ENCODE data around the gene GALNT10.

The GALNT10 gene

GRCh38 chr5:154203798-154204578 lies 13.5 kb downstream of the GALNT10 start:
- DNase-seq (ENCODE audit: low spot score), result no peak

DNA sequence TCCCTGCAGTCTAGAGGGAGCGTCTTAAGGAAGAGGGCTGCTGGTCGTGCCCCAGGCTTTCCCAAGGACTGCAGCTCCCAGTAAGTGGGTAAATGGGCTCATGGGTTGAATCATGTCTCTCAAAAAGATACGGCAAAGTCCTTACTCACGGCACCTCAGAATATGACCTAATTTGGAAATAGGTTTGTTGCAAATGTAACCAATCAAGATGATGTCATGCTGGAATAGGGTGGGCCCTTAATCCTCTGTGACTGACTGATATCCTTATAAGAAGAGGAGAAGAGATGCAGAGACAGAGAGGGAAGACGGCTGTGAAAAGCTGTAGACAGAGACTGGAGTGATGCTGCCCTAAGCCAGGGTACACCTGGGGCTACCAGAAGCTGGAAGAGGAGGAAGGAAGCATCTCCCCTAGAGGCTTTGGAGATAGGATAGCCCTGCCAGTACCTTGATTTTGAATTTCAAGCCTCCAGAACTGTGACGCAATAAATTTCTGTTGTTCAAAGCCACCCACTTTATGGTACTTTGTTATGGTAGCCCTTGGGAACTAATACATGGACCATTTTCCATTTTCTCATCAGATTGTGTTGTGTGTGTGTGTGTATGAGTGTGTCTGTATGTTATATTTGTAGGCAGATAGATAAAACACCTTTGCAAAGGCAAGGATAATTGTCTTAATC lies 15.0 kb downstream of the GALNT10 start:
- DNase-seq (ENCODE audit: low spot score), result no peak

DNA sequence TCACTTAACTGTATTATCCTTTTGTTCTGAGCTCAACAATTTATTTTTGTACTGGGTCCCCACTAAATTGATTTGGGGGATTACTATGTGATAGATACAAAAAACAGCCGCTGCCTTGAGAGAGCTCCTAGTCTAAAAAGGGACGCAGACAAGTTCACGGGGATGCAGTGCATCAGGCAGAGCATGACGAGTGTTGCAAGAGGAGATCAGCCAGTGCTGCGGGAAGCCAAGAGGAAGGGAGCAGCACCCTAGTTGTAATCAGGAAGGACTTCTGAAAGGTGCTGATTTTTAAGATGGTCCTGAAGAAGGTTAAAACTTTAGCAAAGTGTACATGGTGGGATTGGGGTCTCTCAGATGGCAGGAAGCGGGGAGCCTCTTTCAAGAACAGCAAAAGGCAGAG lies 15.8 kb downstream of the GALNT10 start:
- DNase-seq (ENCODE audit: low spot score), result no peak

GRCh38 chr5:154207204-154207603 lies 16.7 kb downstream of the GALNT10 start:
- DNase-seq (ENCODE audit: low spot score), result no peak

GRCh38 chr5:154209591-154210081 lies 19.1 kb downstream of the GALNT10 start:
- DNase-seq (ENCODE audit: low spot score), result no peak

DNA sequence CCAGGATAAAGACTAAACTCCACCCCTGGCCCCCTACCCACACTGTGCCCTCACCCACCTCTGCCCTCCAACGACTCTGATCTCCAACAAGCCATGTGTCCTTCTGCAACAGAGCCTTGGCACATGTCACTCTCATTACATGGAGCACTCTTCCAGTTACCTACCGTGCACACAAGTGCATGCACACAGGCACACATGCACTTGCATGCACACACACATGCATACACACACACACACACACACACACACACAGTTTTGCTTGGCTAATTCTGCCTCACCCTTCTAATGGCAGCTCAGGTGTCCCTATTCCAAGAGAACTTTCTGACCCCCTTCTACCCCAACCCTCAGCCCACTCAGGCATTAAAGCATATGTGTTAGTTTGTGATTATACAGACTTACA lies 19.6 kb downstream of the GALNT10 start:
- no peak for DNase-seq (ENCODE audit: low spot score)

- no peak for DNase-seq (ENCODE audit: low spot score)
Measured at GRCh38 chr5:154211641-154212390, 21.3 kb downstream of the GALNT10 start.

GRCh38 chr5:154213592-154213991 lies 23.1 kb downstream of the GALNT10 start:
- no peak for DNase-seq (ENCODE audit: low spot score)

- no peak for DNase-seq (ENCODE audit: low spot score)
Measured at GRCh38 chr5:154214371-154215106, 24.0 kb downstream of the GALNT10 start.

- no peak for DNase-seq (ENCODE audit: low spot score)
Measured at GRCh38 chr5:154215571-154216325, 25.2 kb downstream of the GALNT10 start.

DNA sequence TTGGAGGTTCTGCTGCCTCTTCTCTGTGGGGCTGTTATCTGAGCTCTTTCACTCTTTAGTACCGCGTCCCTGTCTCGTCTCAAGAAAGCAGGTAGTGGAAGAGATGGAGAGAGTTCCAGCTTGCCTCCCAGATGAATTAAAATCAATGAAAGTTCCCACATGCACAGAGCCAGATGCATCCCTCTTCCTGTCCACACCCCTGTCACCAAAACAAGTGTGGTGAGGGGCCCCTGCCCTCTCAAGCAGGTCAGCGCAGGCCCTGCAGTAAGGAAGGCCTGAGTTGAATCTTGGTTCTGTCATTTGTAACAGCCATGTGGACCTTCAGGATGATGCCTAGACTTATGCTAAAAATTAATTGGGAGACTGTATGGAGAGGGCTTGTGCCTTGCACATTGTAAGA lies 26.9 kb downstream of the GALNT10 start:
- DNase-seq (ENCODE audit: low spot score), result no peak

DNA sequence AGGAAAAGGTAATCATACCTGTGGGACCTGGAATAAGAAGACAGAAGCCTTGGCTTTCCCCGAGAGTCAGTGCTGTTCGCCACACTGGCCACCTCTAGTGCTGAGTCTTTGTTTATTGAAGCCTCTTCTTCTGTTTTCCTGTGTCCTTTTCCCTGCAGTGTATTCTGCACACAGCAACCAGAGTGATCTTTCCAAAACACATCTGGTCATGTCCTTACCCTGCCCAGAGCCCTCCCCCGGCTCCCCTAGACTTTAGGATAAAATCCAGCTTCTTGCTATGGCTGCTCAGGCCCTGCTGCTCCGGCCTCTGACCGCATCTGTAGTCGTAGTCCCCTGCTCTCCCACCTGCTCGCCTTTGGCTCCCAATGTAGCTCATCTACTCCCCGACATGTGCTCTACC lies 28.3 kb downstream of the GALNT10 start:
- no peak for DNase-seq (ENCODE audit: low spot score)

DNA sequence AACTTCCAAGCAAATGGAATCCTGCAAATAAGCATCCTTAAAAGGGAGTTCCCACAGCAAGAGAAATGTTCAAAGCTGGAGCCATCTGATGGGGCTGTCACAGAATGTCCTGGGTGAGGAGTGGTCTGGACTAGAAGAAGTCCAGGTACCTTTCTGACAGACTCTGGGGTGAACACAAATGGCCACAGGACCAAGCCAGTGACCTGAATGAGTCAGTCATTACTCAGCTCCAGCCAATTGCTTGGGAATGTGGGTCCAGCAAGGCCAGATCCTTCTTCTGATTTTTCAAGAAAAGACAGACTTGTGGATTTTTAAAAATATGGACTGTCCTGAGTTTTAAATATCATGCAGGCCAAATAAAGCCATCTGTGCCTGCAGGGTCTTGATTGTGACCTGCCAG lies 30.1 kb downstream of the GALNT10 start:
- DNase-seq (ENCODE audit: low spot score), result no peak

DNA sequence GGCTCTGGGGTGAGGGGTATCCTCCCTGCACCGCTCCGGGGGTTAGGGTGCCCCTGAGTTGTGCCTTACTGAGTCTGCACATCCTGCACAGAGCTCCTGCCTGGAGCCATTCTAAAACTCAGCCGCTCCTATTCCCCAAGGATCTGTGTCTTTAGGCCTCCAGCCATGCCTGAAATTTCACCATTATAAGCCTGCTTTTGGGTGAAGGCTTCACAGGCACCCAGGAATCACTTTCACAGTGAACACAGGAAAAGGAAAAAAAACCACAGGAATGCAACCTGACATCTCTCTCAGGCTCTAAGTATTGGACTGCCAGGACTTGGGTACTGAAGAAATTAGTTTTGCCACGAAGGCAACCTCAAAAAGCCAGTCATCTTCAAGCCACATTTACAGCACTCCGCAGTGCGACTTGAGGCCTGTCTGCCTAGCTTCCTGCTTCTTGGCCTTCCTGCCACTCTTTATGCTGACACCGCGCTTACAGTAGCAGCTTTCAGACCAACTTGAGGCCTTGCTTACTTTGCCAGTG lies 30.9 kb downstream of the GALNT10 start:
- no peak for DNase-seq (ENCODE audit: low spot score)

GRCh38 chr5:154222414-154222813 lies 31.9 kb downstream of the GALNT10 start:
- no peak for DNase-seq (ENCODE audit: low spot score)

DNA sequence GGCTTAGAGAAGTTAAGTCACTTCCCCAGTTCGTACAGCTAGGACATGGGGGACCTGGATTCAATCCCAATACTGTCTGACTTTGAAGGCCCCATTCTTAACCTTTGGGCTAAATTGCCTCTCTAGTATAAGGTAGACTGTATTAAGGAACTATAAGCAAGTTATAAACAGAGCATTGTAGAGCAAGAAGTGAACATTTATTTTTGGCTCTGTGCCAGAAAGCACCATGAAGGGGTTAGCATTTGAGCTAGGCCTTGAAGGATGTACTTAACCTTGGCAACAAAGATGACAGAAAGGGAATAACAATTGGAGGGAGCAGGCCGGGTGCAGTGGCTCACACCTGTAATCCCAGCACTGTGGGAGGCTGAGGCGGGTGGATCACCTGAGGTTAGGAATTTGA lies 32.8 kb downstream of the GALNT10 start:
- DNase-seq (ENCODE audit: low spot score), result no peak

DNA sequence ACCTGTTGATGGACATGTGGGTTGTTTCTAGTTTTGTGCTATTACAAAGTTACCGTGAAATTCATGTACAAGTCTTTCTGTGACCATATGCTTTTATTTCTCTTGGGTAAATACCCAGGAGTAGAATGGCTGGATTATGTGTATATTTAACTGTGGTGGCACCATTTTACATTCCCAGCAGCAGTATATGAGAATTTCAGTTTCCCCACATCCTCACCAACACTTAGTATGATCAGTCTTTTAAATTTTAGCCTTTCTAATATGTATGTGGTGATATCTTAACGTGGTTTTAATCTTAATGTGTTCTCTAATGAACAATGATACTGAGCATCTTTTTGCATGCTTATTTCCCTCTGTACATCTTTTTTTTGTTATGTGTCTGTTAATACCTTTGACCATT lies 36.6 kb downstream of the GALNT10 start:
- DNase-seq (ENCODE audit: low spot score), result no peak

DNA sequence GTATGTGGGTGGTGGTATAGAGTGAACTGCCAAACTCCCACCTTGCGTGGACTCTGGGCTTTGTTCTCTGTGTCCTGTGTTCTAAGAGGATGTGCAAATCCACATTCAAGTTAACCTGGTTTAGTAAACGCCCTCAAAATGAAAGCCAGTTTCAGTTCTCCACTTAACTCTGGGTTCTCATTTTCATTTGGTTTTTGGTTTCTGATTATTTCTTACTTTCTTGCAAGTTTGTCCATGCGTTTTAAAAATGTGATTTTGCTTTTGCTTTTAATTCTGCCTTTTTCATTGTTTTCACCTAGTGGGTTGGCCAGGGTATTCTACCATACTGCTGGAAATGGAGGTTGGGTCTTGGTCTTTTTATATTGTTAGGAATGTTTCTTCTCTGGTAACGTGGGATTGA lies 38.2 kb downstream of the GALNT10 start:
- no peak for DNase-seq (ENCODE audit: low spot score)

- DNase-seq (ENCODE audit: low spot score), result no peak
Measured at GRCh38 chr5:154230526-154230925, 40.0 kb downstream of the GALNT10 start.

DNA sequence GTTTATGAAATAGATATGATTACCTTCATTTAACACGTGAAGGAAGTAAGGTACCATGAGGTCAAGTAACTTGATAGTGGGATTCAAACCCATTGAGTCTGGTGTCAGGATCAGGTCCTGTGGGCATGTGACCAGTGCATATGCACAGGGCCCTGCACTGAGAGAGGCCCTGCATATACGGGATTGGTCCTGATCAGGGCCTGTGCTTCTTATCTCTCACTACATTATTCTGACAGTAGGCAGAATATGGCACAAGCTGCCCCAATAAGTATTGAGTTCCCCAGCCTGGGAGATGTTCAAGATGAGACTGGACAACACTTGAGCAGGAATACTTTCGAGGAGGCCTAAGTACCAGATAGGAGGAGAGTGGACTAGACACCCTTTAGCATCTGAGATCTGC lies 44.0 kb downstream of the GALNT10 start:
- no peak for DNase-seq (ENCODE audit: low spot score)

GRCh38 chr5:154236011-154236410 lies 45.5 kb downstream of the GALNT10 start:
- no peak for DNase-seq (ENCODE audit: low spot score)
